Kidney epithelial cell (primary cell): ENCODE results near the gene ESRRB. TPM values are rescaled to one million over a fixed set of nuclear protein-coding genes. Genes with fewer than 3 reads are reported as not detected.

Experiments
- DNase-seq: peaks from one replicate; pipeline ENCODE4 v3.0.0-alpha.2; 2010; ENCODE audit warnings: low read depth
- H3K27me3 ChIP-seq: 2 replicates; pipeline ENCODE4 v1.6.0; 2011; ENCODE audit warnings: low read length; ENCODE audit not compliant: control insufficient read depth, insufficient read depth
- H3K36me3 ChIP-seq: 2 replicates; pipeline ENCODE4 v1.5.1; 2011; ENCODE audit warnings: low read length; ENCODE audit not compliant: control insufficient read depth, insufficient read depth
- H3K4me3 ChIP-seq: 2 replicates; pipeline ENCODE4 v1.5.1; 2011; ENCODE audit warnings: low read depth, mild to moderate bottlenecking, control low read depth, low read length
- CTCF ChIP-seq: IDR thresholded peaks from 2 replicates; pipeline ENCODE4 v1.5.1; 2011; ENCODE audit warnings: mild to moderate bottlenecking, moderate library complexity, low read length, control low read depth, inconsistent platforms; ENCODE audit not compliant: insufficient read depth, poor library complexity, severe bottlenecking
- total RNA-seq: library from RNA; depleted of rRNA; stranded (reverse); fragments of >200 nt; gene quantifications from 2 replicates; pipeline ENCODE4 v1.2.3, GENCODE V29; 2015

The ESRRB gene
- total RNA-seq, 1 donor from 2014 or later, result not detected

- Histone ChIP-seq H3K4me3 (no peak overlapping the region), H3K27me3 (peaks cover 22% of the 10 kb centered on the region), H3K36me3 (no peaks in the 10 kb centered on the region)
- no peak for DNase-seq
- no peak for TF ChIP-seq CTCF
These were observed 4.9 kb upstream of the ESRRB start for GRCh38 chr14:76371066-76371465.

GRCh38 chr14:76373456-76373855 lies 2.5 kb upstream of the ESRRB start:
- H3K27me3 ChIP-seq, result peaks cover 43% of the 10 kb centered on the region
- DNase-seq, result no peak
- H3K36me3 ChIP-seq, result no peaks in the 10 kb centered on the region
- H3K4me3 ChIP-seq, result no peak overlapping the region
- TF ChIP-seq CTCF, result no peak

- no peak for DNase-seq
- TF ChIP-seq CTCF, result no peak
- no peaks in the 10 kb centered on the region for H3K36me3 ChIP-seq
- peaks cover 60% of the 10 kb centered on the region for H3K27me3 ChIP-seq
- H3K4me3 ChIP-seq, result no peak overlapping the region
These were observed 453 bp upstream of the ESRRB start for GRCh38 chr14:76375484-76375883.

GRCh38 chr14:76376409-76376877 lies 506 bp downstream of the ESRRB start:
- Histone ChIP-seq H3K36me3 (no peaks in the 10 kb centered on the region), H3K4me3 (peak overlapping the region; percentile 25), H3K27me3 (peaks cover 67% of the 10 kb centered on the region)
- no peak for DNase-seq
- TF ChIP-seq CTCF, result no peak

- Histone ChIP-seq H3K4me3 (no peak overlapping the region), H3K27me3 (peaks cover 70% of the 10 kb centered on the region), H3K36me3 (no peaks in the 10 kb centered on the region)
- no peak for TF ChIP-seq CTCF
- no peak for DNase-seq
These were observed 1.2 kb downstream of the ESRRB start for GRCh38 chr14:76376878-76377734.

- Histone ChIP-seq H3K36me3 (no peaks in the 10 kb centered on the region), H3K27me3 (peaks cover 70% of the 10 kb centered on the region), H3K4me3 (no peak overlapping the region)
- DNase-seq, result no peak
- no peak for TF ChIP-seq CTCF
These were observed 1.8 kb downstream of the ESRRB start for GRCh38 chr14:76377735-76378074.
